Putamen (tissue), 1 donor: ENCODE data around the gene KCNAB1.

ENCODE experiments used
- DNase-seq: peaks from one replicate; pipeline ENCODE4 v3.0.0-alpha.2; 2016; ENCODE audit warnings: low spot score

Gene KCNAB1

GRCh38 chr3:156371701-156372100 is 251.3 kb downstream of the KCNAB1 start:
- no peak for DNase-seq

GRCh38 chr3:156373095-156373494 is 252.7 kb downstream of the KCNAB1 start:
- no peak for DNase-seq

- no peak for DNase-seq
These were observed 253.3 kb downstream of the KCNAB1 start for GRCh38 chr3:156373654-156374053.

- DNase-seq: no peak
These were observed 255.8 kb downstream of the KCNAB1 start for GRCh38 chr3:156376199-156376598.

- no peak for DNase-seq
These were observed 256.9 kb downstream of the KCNAB1 start for GRCh38 chr3:156377266-156377665.

GRCh38 chr3:156377718-156378117 is 257.3 kb downstream of the KCNAB1 start:
- no peak for DNase-seq

GRCh38 chr3:156378871-156379270 is 258.5 kb downstream of the KCNAB1 start:
- DNase-seq: peak; percentile 52

- DNase-seq: no peak
These were observed 258.9 kb downstream of the KCNAB1 start for GRCh38 chr3:156379327-156379726.

GRCh38 chr3:156381253-156381652 is 260.9 kb downstream of the KCNAB1 start:
- no peak for DNase-seq

- no peak for DNase-seq
These were observed 262.3 kb downstream of the KCNAB1 start for GRCh38 chr3:156382458-156383346.

- DNase-seq: no peak
These were observed 263.2 kb downstream of the KCNAB1 start for GRCh38 chr3:156383441-156384025.

- DNase-seq: no peak
These were observed 268.4 kb downstream of the KCNAB1 start for GRCh38 chr3:156388497-156389448.

- DNase-seq: no peak
These were observed 269.1 kb downstream of the KCNAB1 start for GRCh38 chr3:156389449-156389950.

GRCh38 chr3:156390846-156391245 is 270.5 kb downstream of the KCNAB1 start:
- no peak for DNase-seq

- DNase-seq: no peak
These were observed 275.8 kb downstream of the KCNAB1 start for GRCh38 chr3:156395961-156396710.

GRCh38 chr3:156396851-156397250 is 276.5 kb downstream of the KCNAB1 start:
- DNase-seq: no peak

- no peak for DNase-seq
These were observed 277.2 kb downstream of the KCNAB1 start for GRCh38 chr3:156397534-156397933.

GRCh38 chr3:156400062-156400461 is 279.7 kb downstream of the KCNAB1 start:
- DNase-seq: peak; percentile 72

- no peak for DNase-seq
These were observed 280.4 kb downstream of the KCNAB1 start for GRCh38 chr3:156400735-156401134.

- peak; percentile 72 for DNase-seq
These were observed 283.8 kb downstream of the KCNAB1 start for GRCh38 chr3:156404217-156404616.

- no peak for DNase-seq
These were observed 286.0 kb downstream of the KCNAB1 start for GRCh38 chr3:156406393-156406792.
